ENCODE data around the gene PRODH2. TPM values are rescaled to one million over a fixed set of nuclear protein-coding genes. Genes with fewer than 3 reads are reported as not detected.

PRODH2 gene
- total and polyA plus RNA-seq, 2 of the 13 experiments (the other 11 are each of a cell fraction or from before 2014, with no cell fraction given): 86.7 to 118 TPM

GRCh38 chr19:35764432-35765315, 48.0 kb downstream of the PRODH2 start:
- ATAC-seq (no peak), FAIRE-seq (no peak), DNase-seq (ENCODE audit: low spot score) (no peak)
- Histone ChIP-seq H4K20me1 (ENCODE audit: insufficient read depth, low read length) (no peaks in the 10 kb centered on the region), H3K79me2 (ENCODE audit: insufficient read depth, low read length) (peaks cover 3% of the 10 kb centered on the region), H3K9me3 (ENCODE audit: low read length) (no peaks in the 10 kb centered on the region), H3K27me3 (ENCODE audit: control insufficient read depth in 1 of 2, insufficient read depth in 2 of 2, low read length in 2 of 2) (no peaks in the 10 kb centered on the region), H3K27ac (ENCODE audit: extremely low read length, insufficient read depth, low read length) (no peak overlapping the region), H3K4me2 (ENCODE audit: low read depth, low read length) (no peak overlapping the region), H3K4me1 (ENCODE audit: insufficient read depth, low read length) (peaks cover 15% of the 10 kb centered on the region), H3K36me3 (replicated peaks in 1 of 2; ENCODE audit: control insufficient read depth in 1 of 2, insufficient read depth in 2 of 2, low read length in 2 of 2) (peaks cover 4 to 21% of the 10 kb centered on the region in 2 experiments; a peak in 4 of 5 replicates), H3K9ac (ENCODE audit: insufficient read depth, low read depth, low read length) (no peak overlapping the region), H3K4me3 (replicated peaks in 1 of 3; ENCODE audit: insufficient read depth in 1 of 3, low read depth in 2 of 3, low read length in 3 of 3) (no peak overlapping the region), H2AFZ (ENCODE audit: low read length) (no peak overlapping the region)
- whole genome bisulfite sequencing (ENCODE audit: low lambda C conversion rate): 92% methylated on average over 16 of the region's 17 CpGs
- in situ Hi-C loops (cut with HindIII; ENCODE audit: extremely low pct_ligation_motif_present, low pct_unique_long_range_greater_than_20kb): no loop called here
- ChIA-PET CTCF (ENCODE audit: low intra/inter-chr PET ratio, low total read pairs) (no interaction called here), POLR2A (no interaction called here)
- intact Hi-C loops (cut with micrococcal nuclease; ENCODE audit: unreplicated experiment): no loop called here
- TF ChIP-seq ZNF124 (CRISPR knock-in tag; IDR thresholded peaks at IDR 0.05): no peak
- no TSS peak for BruUV-seq (replicated peaks)

GRCh38 chr19:35760711-35761349, 51.8 kb downstream of the PRODH2 start:
- Histone ChIP-seq H2AFZ (ENCODE audit: low read length) (no peak overlapping the region), H3K4me3 (replicated peaks in 1 of 3; ENCODE audit: insufficient read depth in 1 of 3, low read depth in 2 of 3, low read length in 3 of 3) (no peak overlapping the region), H4K20me1 (ENCODE audit: insufficient read depth, low read length) (no peaks in the 10 kb centered on the region), H3K9me3 (ENCODE audit: low read length) (no peaks in the 10 kb centered on the region), H3K4me1 (ENCODE audit: insufficient read depth, low read length) (peaks cover 20% of the 10 kb centered on the region), H3K79me2 (ENCODE audit: insufficient read depth, low read length) (peaks cover 6% of the 10 kb centered on the region), H3K27me3 (ENCODE audit: control insufficient read depth in 1 of 2, insufficient read depth in 2 of 2, low read length in 2 of 2) (no peaks in the 10 kb centered on the region), H3K36me3 (replicated peaks in 1 of 2; ENCODE audit: control insufficient read depth in 1 of 2, insufficient read depth in 2 of 2, low read length in 2 of 2) (peaks cover 4 to 24% of the 10 kb centered on the region in 2 experiments; a peak in 4 of 5 replicates), H3K27ac (ENCODE audit: extremely low read length, insufficient read depth, low read length) (no peak overlapping the region), H3K9ac (ENCODE audit: insufficient read depth, low read depth, low read length) (no peak overlapping the region), H3K4me2 (ENCODE audit: low read depth, low read length) (no peak overlapping the region)
- TF ChIP-seq POGK (CRISPR knock-in tag; conservative IDR thresholded peaks at IDR 0.05) (no peak), ZNF12 (CRISPR knock-in tag; IDR thresholded peaks at IDR 0.05) (peak; percentile 97), ZNF317 (CRISPR knock-in tag; IDR thresholded peaks at IDR 0.05) (no peak), CERS6 (CRISPR knock-in tag; IDR thresholded peaks at IDR 0.05) (no peak), ZNF674 (CRISPR knock-in tag; IDR thresholded peaks at IDR 0.05; ENCODE audit: low read depth) (no peak), ZNF609 (CRISPR knock-in tag; IDR thresholded peaks at IDR 0.05; ENCODE audit: borderline replicate concordance) (no peak)
- ChIA-PET CTCF (ENCODE audit: low intra/inter-chr PET ratio, low total read pairs) (no interaction called here), POLR2A (interaction anchor here (1.0 kb wide), 1 partner anchor 13 kb away, joined by 3 read pairs; the partner anchor contains the start of gene LIN37)
- DNase-seq (ENCODE audit: low spot score) (no peak), FAIRE-seq (no peak), ATAC-seq (no peak)
- intact Hi-C loops (cut with micrococcal nuclease; ENCODE audit: unreplicated experiment): no loop called here
- BruUV-seq (replicated peaks): no TSS peak
- in situ Hi-C loops (cut with HindIII; ENCODE audit: extremely low pct_ligation_motif_present, low pct_unique_long_range_greater_than_20kb): no loop called here
- WGBS (ENCODE audit: low lambda C conversion rate): 100% methylated on average over 4 of the region's 4 CpGs
